Spleen (tissue), 7 donors: ENCODE measurements around the gene CABLES2.

ENCODE experiments used
- CTCF ChIP-seq, 11 experiments: fragments of 200-600 bp in 7 of 11; fragments of 450-650 bp in 4 of 11; sonication (generic) in 4 of 11; IDR thresholded peaks in 8 of 11; conservative IDR thresholded peaks in 3 of 11; 1 replicate in 7 of 11; 2 replicates in 4 of 11; pipeline versions ENCODE4 v1.4.0 to v1.8.0; 2016 to 2021; ENCODE audit warnings: antibody characterized with exemption in 11 of 11, inconsistent platforms in 4 of 11, mild to moderate bottlenecking in 1 of 11
- POLR2AphosphoS5 ChIP-seq, 3 donors: sonication (generic); formaldehyde crosslinking; IDR thresholded peaks; one replicate each; pipeline ENCODE4 v1.5.1; 2017; ENCODE audit warnings: antibody characterized with exemption in 3 of 3
- donor health status: DM: no; HTN: no; CAD: no; lungs with moderate emphysema.
- donor health status: DM: no; HTN: no; CAD: no.
- donor health status: DM: no; HTN: no; CAD: no.

- TF ChIP-seq CTCF (IDR thresholded peaks at IDR 0.05 in 8 of 11, conservative IDR thresholded peaks at IDR 0.05 in 3 of 11) (no peak), POLR2AphosphoS5 (IDR thresholded peaks at IDR 0.05) (no peak)
These were observed 6.5 kb downstream of the CABLES2 start for GRCh38 chr20:62400541-62400940.
